Inflammatory macrophage treated with lipopolysaccharide for 1 hour (primary cell): ENCODE measurements around the gene DKK3.
A peak's percentile ranks its signal among the peaks of the same experiment; 100 is the strongest.

Experiments used
- DNase-seq, 2 donors: peaks; one replicate each; pipeline ENCODE4 v3.0.0-alpha.2; 2020 to 2022

The DKK3 gene

DNA sequence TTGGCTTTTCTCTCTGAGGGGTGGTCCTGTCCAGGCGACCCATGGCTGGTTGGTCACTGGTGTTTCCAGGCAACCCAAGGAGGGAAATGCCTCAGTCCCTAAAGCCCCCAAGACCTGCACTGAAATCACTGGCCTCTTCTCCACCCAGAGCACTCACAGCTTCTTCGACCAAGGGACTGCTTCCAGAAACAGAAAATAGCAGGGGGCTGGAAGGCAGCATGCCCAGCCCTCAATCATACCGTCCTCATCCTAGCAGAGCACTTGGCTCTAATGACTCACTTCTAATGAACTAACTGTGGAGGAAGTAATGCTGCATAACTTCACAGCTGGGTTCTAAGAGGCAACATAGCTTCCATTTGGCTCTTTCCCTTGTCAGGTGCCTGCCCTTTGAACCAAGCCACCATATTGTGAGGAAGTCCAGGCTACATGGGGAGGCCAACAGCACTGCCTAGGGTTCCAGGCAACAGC is 27.6 kb downstream of the DKK3 start:
- no peak for DNase-seq

DNA sequence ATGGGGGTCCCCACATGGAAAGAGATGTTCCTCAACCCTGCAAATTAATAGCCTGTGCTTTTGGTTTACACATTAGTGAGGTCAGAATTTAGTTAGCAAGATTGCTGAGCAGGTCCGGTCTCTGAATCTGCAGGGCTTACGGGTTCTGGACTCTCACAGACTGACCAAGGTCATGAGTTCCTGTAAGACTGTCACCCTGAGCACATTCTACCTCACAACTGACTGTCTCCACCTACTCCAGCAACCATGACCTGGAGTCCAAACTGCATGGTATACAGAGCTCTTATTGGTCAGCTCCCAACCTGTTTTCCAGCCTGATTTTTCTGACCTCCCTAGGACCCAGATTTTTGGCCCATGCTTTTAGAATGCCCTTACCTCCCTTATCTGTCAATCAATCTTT is 28.2 kb downstream of the DKK3 start:
- DNase-seq: no peak

DNA sequence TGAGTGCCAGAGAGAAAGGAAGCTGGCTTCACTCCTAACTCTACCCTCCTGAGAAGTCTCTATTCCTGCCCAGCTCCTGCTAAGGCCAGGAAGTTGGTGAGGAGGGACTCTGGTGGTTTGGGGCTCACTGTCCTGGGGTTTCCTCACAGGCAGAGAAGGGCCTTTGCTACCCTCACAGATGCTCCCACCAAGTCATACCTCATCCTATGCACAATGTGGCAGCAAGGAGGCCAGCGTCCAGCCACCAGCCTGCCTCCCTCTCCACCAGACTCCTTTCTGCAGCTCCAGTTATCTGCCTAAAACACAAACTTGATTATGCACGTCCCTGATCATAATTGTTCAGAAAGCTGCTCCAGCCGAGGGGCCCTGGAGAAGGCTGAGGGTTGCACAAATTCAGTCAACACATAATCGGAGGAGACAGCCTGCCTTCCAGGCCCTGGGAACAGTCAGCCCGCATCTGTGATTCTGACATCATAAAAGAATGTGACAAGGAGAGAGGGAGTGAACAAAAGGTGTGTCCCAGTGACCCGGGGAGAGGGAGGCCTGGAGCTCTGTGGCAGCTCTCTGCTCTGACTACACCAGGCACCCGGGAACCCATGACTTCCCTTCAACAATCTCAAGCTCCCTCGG is 28.8 kb downstream of the DKK3 start:
- no peak for DNase-seq

DNA sequence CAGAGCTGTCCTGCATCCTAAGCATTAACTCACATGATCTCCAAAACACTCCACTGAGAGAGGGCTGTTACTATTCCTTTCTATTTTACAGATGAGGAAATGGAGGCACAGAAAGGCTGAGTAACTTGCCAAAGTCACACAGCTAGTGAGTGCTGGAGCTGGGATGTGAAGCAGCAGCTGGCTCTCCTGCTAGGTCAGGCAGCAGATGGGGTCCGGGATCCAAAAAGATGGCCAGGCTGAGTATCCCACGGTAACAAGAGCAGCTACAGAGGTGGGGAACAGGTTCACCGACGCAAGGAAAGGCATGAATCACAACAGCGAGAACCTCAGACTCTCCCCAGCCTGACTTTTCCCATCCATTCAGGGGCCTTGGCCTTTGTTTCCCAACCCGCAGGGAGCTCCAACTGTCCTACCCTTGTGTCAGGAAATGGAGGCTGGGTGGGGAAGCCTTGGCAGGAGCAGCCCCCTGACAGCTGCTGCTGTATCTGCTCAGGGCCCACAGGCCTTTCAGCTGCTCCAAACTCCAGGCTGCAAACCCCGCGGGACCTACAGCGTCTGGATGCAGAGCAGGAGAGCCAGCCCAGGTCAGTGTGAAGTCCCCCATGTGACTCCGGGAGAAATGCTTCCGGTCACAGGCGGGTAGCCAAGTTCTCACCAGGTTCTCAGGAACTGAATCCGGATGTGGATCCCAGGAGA is 29.5 kb downstream of the DKK3 start:
- no peak for DNase-seq

DNA sequence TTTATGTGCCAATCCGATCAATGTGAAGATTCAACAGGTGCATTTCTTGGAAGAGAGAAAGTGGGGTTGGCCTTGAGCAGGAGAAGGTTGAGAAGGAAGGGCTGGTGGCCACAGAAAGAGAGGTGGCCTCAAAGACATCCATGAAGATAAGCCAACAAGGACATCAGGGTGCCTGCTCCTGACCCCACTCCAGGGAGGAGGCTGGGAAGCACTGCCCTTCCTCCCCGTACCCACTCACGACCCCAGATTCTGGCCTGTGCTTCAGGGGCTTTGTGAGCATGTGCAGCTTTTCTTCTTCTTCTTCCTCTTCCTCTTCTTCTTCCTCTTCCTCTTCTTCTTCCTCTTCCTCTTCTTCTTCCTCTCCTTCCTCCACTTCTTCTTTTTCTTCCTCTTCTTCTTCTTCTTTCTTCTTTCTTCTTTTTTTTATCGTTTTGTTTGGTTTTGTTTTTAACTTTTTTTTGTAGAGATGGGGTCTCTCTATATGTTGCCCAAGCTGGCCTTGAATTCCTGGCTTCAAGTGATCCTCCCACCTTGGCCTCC is 30.3 kb downstream of the DKK3 start:
- DNase-seq: no peak

DNA sequence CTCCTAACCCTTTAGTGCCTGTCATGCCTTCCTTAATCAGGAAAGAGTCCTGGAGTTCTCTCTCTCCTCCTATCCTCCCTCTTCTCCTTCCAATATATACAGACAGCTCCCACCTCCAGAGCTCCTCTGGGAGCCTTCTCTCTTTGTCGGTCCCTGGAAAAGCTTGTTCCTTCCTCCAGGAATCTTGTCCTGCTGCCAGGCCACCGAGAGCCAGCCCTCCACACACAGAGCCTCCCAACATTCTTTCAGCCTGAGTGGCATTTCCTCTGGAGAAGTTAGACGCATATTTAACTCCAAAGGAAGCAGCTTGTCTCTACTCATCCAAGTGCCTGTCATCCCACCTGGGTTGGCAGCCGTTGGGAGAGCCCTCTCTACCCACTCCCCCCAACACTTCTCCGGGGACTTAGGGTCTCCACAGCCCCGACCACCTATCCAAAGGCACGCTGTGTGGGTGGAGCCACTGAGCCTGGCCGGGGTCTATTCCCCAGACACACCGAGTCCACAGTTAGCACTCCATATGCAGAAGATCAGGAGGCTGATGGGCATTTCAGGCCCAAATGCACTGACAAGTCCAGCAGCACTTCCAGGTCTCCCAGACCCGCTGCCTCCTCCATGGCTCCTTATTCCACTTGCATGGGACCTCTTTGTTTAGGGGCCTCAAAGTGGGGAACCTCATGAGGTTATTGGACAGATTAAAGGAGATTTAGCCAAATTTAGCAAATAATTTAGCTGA is 31.1 kb downstream of the DKK3 start:
- DNase-seq: no peak

DNA sequence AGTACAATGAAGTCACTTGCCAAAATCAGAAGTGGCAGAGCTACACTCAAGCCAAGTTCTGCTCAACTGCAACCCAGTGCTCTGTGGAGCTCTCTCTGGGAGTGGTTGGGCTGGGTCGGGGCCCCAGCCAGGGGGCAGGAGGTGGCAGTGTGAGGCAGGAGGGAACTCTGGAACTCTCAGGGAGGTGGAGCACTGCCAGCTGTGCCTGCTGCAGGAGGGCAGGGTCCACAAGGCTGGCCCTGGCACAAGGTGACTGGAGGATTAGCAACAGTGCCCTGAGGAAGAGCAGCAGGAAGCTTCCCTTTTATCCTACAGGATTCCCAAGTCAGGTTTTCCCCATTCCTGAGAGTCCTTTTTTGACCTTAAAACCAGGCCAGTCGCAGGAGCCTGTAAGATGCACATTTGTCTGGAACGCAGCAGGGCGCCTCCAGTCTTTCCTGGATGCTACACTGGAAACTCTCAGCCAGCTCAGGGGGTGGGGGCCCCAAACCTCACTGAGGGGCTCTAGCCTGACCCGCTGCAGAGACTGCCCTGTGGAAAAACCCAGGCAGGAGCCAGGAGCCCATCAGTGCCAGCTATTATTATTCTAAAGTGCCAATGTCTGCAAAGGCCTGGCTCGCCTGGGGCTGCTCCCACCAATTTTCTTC is 31.8 kb downstream of the DKK3 start:
- DNase-seq: no peak

DNA sequence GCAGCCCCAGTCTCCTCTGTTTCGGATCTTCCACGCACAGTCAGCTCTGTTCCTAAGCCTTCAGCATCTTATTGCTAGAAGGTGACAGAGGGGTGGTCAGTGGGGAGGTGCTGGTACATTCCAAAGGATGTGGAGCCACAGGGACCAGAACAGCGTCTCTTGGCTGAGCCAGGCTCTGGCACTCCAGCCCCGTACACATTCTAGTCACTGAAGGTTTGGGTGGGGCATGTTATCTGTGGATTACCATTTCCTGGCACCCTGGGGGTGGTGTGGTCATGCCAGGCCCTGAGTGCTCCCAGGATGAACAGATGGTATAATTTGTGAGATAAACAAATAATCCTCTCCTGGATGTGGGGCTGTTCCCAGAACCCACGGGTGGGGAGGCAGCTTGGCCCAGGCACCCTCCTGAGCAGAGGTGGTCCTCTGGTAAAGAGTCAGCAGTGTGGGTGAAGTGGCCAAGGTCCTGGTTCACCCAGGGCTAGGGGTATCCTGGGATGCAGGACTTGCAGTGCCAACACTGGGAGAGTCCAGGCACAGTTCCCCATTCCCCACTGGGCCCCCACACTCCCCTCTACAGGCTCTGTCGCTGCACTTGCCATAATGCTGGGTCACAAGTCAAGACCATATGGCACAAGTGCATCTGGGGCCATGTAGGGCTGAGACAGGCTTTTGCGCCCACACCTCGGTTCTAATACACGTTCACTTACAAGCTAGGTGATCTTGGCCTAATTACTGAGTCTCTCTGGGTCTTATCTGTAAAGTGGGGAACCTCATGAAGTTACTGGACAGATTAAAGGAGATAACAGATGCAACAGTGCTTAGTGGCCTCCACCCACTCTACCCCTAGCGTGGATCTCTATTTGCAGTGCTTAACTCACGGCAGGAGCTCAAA is 33.0 kb downstream of the DKK3 start:
- no peak for DNase-seq

DNA sequence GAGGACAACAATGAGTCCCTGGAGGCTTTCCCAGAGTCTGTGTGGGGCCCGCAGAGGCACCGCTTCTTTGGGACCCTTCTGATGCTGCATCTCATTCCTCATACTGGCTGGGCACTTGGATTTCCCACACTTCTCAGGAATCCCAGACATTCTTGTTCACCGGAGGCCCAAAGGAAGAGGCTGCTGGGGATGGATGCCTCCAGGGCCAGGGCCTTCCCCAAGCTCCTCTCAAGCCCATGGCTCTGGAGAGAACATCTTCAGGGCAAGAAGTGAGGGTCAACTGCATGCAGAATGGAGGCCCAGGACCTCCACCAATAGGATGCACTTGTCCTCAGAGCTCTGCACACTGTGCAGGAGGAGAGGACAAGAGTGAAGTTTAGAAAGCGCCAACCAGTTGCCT is 34.6 kb downstream of the DKK3 start:
- DNase-seq: no peak

DNA sequence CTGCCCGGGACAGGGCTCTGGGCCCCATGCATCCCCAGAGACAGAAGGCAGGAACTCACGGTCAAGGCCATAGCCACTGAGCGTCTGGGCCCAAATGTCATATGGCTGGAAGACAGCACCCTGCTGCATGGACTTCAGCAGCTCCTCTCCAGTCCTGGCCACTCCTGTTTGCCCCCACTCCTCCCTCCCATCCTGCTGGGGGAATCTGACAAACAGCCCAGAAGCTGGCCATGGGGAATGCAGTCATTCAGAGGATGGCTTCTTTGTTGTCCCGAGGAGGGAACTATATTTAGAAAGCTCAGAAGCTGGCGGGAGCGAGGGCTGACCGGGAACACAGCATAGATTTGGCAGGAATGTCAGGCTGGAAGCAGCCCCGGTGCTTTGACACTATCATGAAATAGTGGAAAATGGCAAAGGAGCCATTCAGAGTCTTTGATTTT is 35.0 kb downstream of the DKK3 start:
- DNase-seq: no peak

DNA sequence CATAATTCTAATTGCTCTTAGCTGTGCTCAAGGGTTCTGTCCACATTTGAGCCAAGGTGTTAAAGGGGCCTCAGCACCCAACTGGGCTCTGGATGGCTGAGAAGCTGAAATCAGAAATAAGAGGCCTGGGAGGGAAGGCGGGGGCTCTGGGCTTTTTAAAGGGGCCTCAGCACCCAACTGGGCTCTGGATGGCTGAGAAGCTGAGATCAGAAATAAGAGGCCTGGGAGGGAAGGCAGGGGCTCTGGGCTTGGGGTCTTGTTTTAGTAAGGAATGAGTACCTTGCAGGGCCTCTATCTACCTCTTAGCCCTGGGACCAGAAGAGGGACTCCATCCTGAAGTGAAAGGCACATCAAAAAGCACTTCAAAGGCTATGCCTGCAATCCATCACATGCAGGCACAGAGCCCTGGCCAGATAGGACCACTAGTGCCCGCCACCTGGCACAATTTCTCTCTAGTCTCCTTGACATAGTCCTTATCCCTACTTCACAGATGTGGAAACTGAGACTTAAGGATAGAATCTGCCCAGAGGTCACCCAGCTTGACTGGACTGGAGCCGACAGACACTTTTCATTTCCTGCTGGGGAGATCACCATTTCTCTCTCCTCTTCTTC is 35.6 kb downstream of the DKK3 start:
- no peak for DNase-seq

DNA sequence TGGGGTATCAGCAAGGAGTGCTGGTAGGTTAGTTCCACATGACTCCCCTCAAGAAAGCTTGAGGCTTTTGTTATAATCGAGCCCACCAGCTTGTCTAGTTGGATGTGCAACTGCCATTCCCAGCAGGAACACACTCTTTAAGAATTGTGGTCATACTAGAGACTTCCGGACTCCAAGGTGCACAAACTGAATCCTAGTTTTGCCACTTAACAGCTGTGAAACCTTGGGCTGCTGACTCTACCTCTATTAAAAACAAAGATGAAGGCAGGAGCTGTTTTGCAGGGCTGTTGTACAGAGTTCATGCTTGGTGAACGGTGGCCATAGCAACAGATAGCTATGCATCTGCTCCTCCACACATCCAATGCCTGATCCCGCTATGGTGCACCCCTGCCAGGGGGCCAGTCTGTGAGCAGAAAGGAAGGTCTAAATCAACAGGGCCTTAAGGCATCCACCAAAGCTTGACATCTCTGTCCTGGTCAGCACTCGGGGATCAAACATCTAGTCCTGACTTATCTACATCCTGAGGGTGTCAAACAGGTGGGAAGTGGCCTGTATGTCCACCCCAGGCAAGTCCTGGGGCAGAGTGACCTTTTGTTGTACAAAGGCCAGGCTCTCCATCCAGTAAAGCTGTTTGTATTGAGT is 36.4 kb downstream of the DKK3 start:
- DNase-seq: no peak

DNA sequence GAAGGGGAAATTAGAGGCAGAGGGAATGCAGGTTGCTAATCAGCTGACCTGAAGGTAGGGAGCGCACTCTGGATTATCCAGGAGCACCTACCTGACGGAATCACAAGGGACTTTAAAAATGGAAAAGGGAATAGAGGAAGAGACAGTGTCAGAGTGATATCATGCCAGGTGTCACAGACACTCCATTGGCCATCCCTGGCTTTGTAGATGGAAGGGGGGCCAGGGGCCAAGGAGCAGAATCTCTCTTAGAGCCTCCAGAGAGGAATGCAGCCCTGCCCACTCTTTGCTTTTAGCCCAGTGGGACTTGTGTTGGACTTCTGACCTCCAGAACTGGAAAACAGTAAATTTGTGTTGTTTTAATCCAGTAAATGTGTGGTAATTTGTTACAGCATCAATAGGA is 37.9 kb downstream of the DKK3 start:
- no peak for DNase-seq

DNA sequence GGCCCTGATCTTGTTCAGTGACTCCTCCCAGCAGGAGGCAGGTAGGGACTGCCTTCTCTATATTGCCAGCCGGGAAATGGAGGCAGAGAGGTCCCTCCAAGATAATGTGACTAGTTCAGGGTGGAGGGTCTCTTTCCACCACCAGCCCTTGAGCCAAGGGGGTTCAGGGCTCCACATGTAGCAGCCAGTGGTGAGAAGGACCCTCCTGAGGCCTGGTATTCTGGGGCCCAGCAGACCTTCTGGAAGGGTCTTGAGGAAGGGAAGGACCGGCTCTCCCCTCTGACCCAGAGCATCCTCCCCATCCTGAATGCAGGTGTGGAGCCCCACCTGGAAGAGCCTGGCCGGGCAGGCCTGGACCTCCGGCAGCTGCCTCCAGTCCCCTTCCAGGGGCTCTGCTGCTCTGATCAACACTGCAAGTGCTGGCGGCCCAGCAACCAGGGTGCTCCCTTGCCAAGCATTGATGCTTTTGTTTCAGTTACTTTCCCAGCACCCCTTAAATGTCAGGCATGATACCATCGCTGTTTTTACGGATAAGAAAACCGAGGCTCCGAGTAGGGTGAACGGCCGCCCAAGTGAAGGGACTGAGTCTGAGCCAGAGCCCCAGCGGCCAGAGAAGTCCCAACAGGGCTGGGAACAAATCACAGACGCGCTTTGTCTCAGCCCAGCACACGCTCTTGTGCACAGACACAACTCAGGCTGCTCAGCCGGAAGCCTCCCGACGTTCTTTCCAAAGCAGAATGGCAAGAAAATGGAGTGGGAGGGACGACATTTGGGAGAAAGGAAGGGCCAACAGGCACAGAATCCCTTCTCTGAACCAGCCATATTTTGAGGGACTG is 38.8 kb downstream of the DKK3 start:
- no peak for DNase-seq

DNA sequence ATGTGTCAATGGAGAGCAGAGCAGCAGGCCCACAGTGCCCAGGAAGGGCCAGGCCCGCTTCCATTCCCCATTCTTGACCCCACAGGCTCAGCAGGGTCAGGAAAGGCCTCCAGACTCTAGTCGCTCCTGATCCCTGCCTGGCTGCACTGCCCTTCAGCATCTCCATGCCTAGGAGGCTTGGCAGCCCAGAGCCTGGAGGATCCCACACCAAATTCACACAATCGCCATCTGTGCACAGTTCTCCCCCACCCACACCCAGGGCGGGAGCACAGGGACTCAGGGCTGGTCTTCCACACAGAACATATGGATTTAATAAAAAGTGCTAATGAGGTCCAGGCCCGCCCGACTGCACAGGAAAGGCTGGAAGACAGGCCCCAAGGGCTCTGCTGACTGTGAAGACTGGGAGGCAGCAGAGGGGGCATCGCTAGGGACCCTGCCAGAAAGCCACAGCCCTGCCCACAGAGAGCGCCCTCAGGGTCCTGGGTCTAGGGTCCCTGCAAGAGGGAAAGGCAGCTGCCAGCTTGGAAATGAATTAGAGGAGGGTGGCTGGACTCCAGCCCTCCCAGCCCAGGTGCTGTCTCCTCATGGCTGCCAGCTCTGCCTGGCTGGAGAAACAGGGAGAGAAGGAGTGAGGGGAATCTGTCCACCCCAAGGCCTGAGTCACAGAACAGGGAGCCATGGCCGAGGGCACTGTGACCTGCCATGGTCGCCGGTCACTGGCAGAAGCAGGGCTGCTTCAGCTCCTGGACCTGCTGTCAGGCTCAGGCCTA is 39.7 kb downstream of the DKK3 start:
- no peak for DNase-seq

DNA sequence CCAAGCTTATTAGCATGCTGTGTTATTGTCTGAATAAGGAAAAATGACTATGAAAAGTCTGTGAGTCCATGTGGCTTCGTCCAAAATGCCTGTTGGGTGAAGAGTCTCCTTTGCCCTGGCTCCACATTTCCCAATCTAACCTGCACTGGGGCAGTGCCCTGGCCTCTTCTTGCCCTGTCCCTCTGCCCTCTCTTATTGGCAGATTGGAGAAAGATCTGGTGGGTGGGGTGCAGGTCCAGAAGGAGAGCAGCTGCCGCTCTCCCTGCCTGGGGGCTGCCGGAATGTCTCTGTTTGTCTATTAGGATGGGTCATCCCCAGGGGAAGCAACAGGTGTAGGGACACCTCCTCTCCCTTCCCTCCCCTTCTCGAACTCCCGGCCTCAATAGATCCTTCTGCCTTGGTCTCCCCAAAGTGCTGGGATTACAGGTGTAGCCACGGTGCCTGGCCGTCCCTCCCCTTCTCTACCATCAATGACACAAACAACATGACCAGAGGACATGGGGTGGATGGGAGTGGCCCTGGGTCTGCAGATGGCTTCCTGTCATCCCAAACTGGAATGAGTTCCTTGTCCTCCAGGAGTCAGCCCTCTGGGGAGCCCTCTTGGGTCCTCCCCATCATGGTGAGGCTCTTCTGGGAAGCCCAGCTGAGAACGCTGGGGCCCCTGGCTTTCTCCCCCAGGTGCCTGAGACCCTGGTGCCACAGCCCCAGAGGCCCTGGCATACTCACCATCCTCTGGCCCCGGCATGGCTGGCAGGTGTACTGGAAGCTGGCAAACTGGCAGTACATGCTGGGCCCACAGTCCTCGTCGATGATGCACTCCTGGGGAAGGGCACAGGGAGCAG is 40.5 kb downstream of the DKK3 start:
- DNase-seq: no peak

DNA sequence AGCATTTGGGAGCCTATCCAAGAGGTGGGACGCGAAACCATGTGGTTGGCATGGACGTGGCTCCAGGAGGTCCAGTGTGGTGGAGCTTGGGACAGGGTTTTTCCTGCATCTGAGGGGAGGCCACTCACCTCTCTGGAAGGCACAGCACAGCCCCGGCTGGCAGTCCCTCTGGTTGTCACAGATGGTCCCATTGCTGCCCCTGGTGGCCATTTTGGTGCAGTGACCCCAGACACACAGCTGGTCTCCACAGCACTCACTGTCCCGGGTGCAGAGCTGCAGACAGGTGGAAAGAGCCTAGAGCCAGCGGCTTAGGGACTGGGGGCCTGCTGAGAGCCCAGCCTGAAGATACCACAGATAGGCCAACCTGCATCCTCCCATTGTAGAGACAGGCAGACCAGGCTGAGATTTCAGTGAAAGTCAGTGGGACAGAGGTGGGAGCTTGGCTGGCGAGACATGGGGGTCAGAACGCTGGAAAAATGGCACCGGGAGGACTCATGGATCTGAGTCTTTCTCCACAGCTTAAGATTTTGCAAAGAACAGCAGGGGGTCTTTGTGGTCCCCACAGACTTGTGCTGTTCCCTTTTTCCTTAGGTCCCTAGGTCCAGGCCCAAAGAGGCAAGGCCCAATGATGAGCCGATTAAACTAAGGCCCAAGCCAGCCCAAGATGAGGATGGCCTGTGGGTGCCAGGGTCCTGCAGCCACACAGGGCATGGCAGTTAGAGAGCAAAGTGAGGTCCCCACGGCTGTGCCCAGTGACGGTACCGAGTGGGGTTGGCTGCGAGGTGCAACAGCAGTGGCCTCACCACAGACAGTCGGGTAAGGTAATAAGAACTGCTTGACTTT is 41.4 kb downstream of the DKK3 start:
- peak; percentile 32 to 70 for DNase-seq

DNA sequence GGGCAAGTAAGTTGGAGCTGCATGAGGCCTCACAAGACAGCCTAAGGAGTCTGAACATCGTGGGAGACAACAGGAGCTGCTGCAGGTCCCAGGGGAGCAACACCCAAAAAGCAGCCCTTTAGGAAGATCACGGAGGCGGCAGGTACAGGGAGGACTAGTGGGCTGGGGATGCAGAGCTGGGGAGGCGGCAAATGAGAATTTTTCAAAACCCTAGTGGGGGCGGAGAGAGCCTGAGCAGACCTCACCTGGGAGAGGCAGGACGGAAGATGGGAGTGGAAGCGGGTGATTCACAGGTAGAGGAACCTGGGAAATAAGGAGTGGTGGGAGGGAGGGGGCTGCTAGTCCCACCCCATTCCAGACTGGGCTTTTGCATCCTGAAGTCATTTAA is 42.1 kb downstream of the DKK3 start:
- DNase-seq: no peak
